H1 (cell line): ENCODE measurements around the gene RELCH. TPM values are rescaled to one million over a fixed set of nuclear protein-coding genes. Genes with fewer than 3 reads are reported as not detected.

Source experiments
- CTCF ChIA-PET: fragments of 300-600 bp; sonication (Branson Sonifier 250); formaldehyde crosslinking; loops from one replicate; lab custom pipeline; 2021; ENCODE audit not compliant: partially characterized antibody; lab: Charles Lee
- POLR2A ChIA-PET: fragments of 300-600 bp; sonication (Branson Sonifier 250); formaldehyde crosslinking; loops from one replicate; lab custom pipeline; 2021; ENCODE audit warnings: inconsistent platforms; ENCODE audit not compliant: partially characterized antibody; lab: Charles Lee
- DNase-seq, 2 experiments: peaks; one replicate each; pipeline versions ENCODE4 v3.0.0 to v3.0.0-alpha.2; 2010 to 2022; ENCODE audit warnings: low spot score in 2 of 2, low read depth in 1 of 2, mixed read lengths in 1 of 2
- FAIRE-seq: peaks from 2 replicates; lab custom pipeline; 2011; peaks lifted over from hg19 to GRCh38; lab: Jason Lieb, UNC
- H2AFZ ChIP-seq: 2 replicates; pipeline ENCODE4 v1.8.1; 2012; ENCODE audit warnings: low read length, inconsistent platforms
- H2AK5ac ChIP-seq: 2 replicates; pipeline ENCODE4 v1.6.1; 2013; ENCODE audit warnings: low read depth, low read length
- H2BK120ac ChIP-seq: replicated peaks from 2 replicates; pipeline ENCODE3; 2013; ENCODE audit warnings: low read depth, low read length, inconsistent platforms
- H2BK12ac ChIP-seq: 2 replicates; pipeline ENCODE4 v1.6.1; 2013; ENCODE audit warnings: low read depth, low read length
- H2BK15ac ChIP-seq: 2 replicates; pipeline ENCODE4 v1.6.1; 2013; ENCODE audit warnings: low read length
- H2BK20ac ChIP-seq: 2 replicates; pipeline ENCODE4 v1.6.1; 2013; ENCODE audit warnings: low read length
- H2BK5ac ChIP-seq: 2 replicates; pipeline ENCODE4 v1.6.1; 2013; ENCODE audit warnings: low read depth, low read length
- H3K14ac ChIP-seq: 2 replicates; pipeline ENCODE4 v1.6.1; 2013; ENCODE audit warnings: inconsistent platforms; ENCODE audit not compliant: insufficient read length
- H3K18ac ChIP-seq: 2 replicates; pipeline ENCODE4 v1.6.1; 2013; ENCODE audit warnings: low read length; ENCODE audit errors: extremely low read depth
- H3K23ac ChIP-seq: 2 replicates; pipeline ENCODE4 v1.6.1; 2013; ENCODE audit warnings: inconsistent platforms; ENCODE audit not compliant: insufficient read length
- H3K23me2 ChIP-seq: 2 replicates; pipeline ENCODE4 v1.6.1; 2013; ENCODE audit warnings: low read depth, low read length
- H3K27ac ChIP-seq: 2 replicates; pipeline ENCODE4 v1.6.1; 2011; ENCODE audit warnings: low read depth, low read length, inconsistent platforms
- H3K27me3 ChIP-seq, 4 experiments: replicated peaks in 1 of 4; 1 replicate in 1 of 4; 2 replicates in 3 of 4; pipeline versions ENCODE4 v1.6.1 to v1.8.1; 2011 to 2013; ENCODE audit warnings: low read length in 3 of 4, mild to moderate bottlenecking in 3 of 4, inconsistent platforms in 2 of 4, mixed read lengths in 2 of 4, moderate library complexity in 1 of 4; ENCODE audit not compliant: control insufficient read depth in 3 of 4, insufficient read depth in 3 of 4; ENCODE audit errors: extremely low read depth in 1 of 4
- H3K36me3 ChIP-seq, 4 experiments: 2 replicates each; pipeline versions ENCODE4 v1.6.1 to v1.8.1; 2011 to 2013; ENCODE audit warnings: mild to moderate bottlenecking in 4 of 4, low read length in 3 of 4, moderate library complexity in 2 of 4, control low read depth in 1 of 4, inconsistent platforms in 1 of 4; ENCODE audit not compliant: insufficient read depth in 4 of 4, control insufficient read depth in 2 of 4
- H3K4ac ChIP-seq: replicated peaks from 2 replicates; pipeline ENCODE3; 2013; ENCODE audit warnings: low read length, low read depth, mixed read lengths, inconsistent platforms; ENCODE audit not compliant: insufficient read length
- H3K4me1 ChIP-seq, 4 experiments: replicated peaks in 1 of 4; 1 replicate in 1 of 4; 2 replicates in 3 of 4; pipeline versions ENCODE4 v1.6.1 to v1.8.1; 2011 to 2013; ENCODE audit warnings: low read length in 3 of 4, inconsistent platforms in 2 of 4, mixed read lengths in 1 of 4; ENCODE audit not compliant: insufficient read depth in 4 of 4, control insufficient read depth in 3 of 4
- H3K4me2 ChIP-seq, 2 experiments: 2 replicates each; pipeline versions ENCODE4 v1.6.1 to v1.8.1; 2011 to 2013; ENCODE audit warnings: low read depth in 2 of 2, low read length in 2 of 2, control low read depth in 1 of 2, inconsistent platforms in 1 of 2, mild to moderate bottlenecking in 1 of 2; ENCODE audit not compliant: insufficient read depth in 1 of 2
- H3K4me3 ChIP-seq, 4 experiments: fragments of 200-600, 300-600 bp in 1 of 4; sonication (generic), shearing (Covaris generic), sonication (Bioruptor Twin) in 1 of 4; 2 replicates each; pipeline versions ENCODE4 v1.5.1 to v1.8.1; 2011 to 2016; ENCODE audit warnings: low read length in 4 of 4, low read depth in 3 of 4, control low read depth in 2 of 4, inconsistent platforms in 2 of 4, mild to moderate bottlenecking in 2 of 4, mixed read lengths in 1 of 4, moderate library complexity in 1 of 4; ENCODE audit not compliant: insufficient read depth in 2 of 4; ENCODE audit errors: extremely low read depth in 1 of 4
- H3K56ac ChIP-seq: replicated peaks from 2 replicates; pipeline ENCODE3; 2013; ENCODE audit warnings: low read depth, mild to moderate bottlenecking, mixed read lengths, low read length, inconsistent platforms; ENCODE audit not compliant: insufficient read length
- H3K79me1 ChIP-seq: 2 replicates; pipeline ENCODE4 v1.6.1; 2013; ENCODE audit warnings: low read depth, low read length, control low read depth
- H3K79me2 ChIP-seq, 2 experiments: 2 replicates each; pipeline versions ENCODE4 v1.6.1 to v1.8.1; 2012 to 2013; ENCODE audit warnings: low read length in 2 of 2, mild to moderate bottlenecking in 2 of 2, inconsistent platforms in 1 of 2; ENCODE audit not compliant: insufficient read depth in 2 of 2, control insufficient read depth in 1 of 2
- H3K9ac ChIP-seq, 4 experiments: replicated peaks in 1 of 4; 1 replicate in 1 of 4; 2 replicates in 3 of 4; pipeline versions ENCODE4 v1.6.1 to v1.8.1; 2011 to 2013; ENCODE audit warnings: low read depth in 3 of 4, low read length in 3 of 4, control low read depth in 2 of 4, mild to moderate bottlenecking in 2 of 4, moderate library complexity in 2 of 4, inconsistent platforms in 1 of 4; ENCODE audit errors: extremely low read depth in 1 of 4
- H3K9me3 ChIP-seq, 2 experiments: 2 replicates each; pipeline versions ENCODE4 v1.6.1 to v1.8.1; 2012 to 2013; ENCODE audit warnings: mild to moderate bottlenecking in 2 of 2, moderate library complexity in 2 of 2, control low read depth in 1 of 2, inconsistent platforms in 1 of 2, low read depth in 1 of 2, low read length in 1 of 2, mixed read lengths in 1 of 2; ENCODE audit not compliant: insufficient read depth in 2 of 2
- H4K20me1 ChIP-seq, 2 experiments: replicated peaks in 1 of 2; 2 replicates each; pipeline versions ENCODE3 to v1.8.1; 2011 to 2013; ENCODE audit warnings: inconsistent platforms in 2 of 2, low read length in 2 of 2, mild to moderate bottlenecking in 1 of 2; ENCODE audit not compliant: insufficient read depth in 2 of 2, control insufficient read depth in 1 of 2
- H4K5ac ChIP-seq: 2 replicates; pipeline ENCODE4 v1.6.1; 2013; ENCODE audit warnings: low read length, low read depth, mixed read lengths, inconsistent platforms; ENCODE audit not compliant: insufficient read length
- H4K8ac ChIP-seq: 2 replicates; pipeline ENCODE4 v1.8.0; 2013; ENCODE audit warnings: mild to moderate bottlenecking, moderate library complexity, low read length, inconsistent platforms; ENCODE audit not compliant: insufficient read depth; ENCODE audit errors: extremely low read depth
- H4K91ac ChIP-seq: replicated peaks from 2 replicates; pipeline ENCODE3; 2013; ENCODE audit warnings: low read length, mixed read lengths, inconsistent platforms; ENCODE audit not compliant: insufficient read length
- BACH1 ChIP-seq: IDR thresholded peaks from 2 replicates; pipeline ENCODE4 v1.6.1; 2012; ENCODE audit warnings: low read length, improper control_type of control experiment
- BCL11A ChIP-seq, 2 experiments: IDR thresholded peaks; one replicate each; pipeline ENCODE4 v1.6.1; 2011; ENCODE audit warnings: low read depth in 2 of 2, low read length in 2 of 2, mild to moderate bottlenecking in 2 of 2
- CBX5 ChIP-seq: fragments of 300-800, 300-1000 bp; sonication (generic); IDR thresholded peaks from 2 replicates; pipeline ENCODE4 v1.7.1; 2016; ENCODE audit warnings: antibody characterized with exemption, low read length, low read depth
- EZH2 ChIP-seq: fragments of 200-600 bp; sonication (generic); IDR thresholded peaks from 2 replicates; pipeline ENCODE4 v1.7.1; 2012; ENCODE audit warnings: low read depth, mild to moderate bottlenecking, moderate library complexity, low read length, inconsistent platforms; ENCODE audit not compliant: severe bottlenecking
- GABPA ChIP-seq: IDR thresholded peaks from 2 replicates; pipeline ENCODE4 v1.6.1; 2011; ENCODE audit warnings: mild to moderate bottlenecking, low read length, moderate library complexity, borderline replicate concordance; ENCODE audit not compliant: insufficient read depth
- KDM4A ChIP-seq: IDR thresholded peaks from one replicate; pipeline ENCODE4 v1.7.1; 2012; ENCODE audit warnings: low read depth, mild to moderate bottlenecking, moderate library complexity, low read length, inconsistent platforms; ENCODE audit not compliant: severe bottlenecking
- MAFK ChIP-seq: IDR thresholded peaks from 2 replicates; pipeline ENCODE4 v1.6.1; 2012; ENCODE audit warnings: low read depth, mild to moderate bottlenecking, improper control_type of control experiment, low read length
- NANOG ChIP-seq: IDR thresholded peaks from 2 replicates; pipeline ENCODE4 v1.6.1; 2011; ENCODE audit warnings: low read length, low read depth, mild to moderate bottlenecking, inconsistent platforms; ENCODE audit not compliant: insufficient read depth, poor library complexity, severe bottlenecking
- POLR2AphosphoS5 ChIP-seq: IDR thresholded peaks from 2 replicates; pipeline ENCODE4 v1.6.1; 2011; ENCODE audit warnings: low read depth, low read length
- POU5F1 ChIP-seq: IDR thresholded peaks from 2 replicates; pipeline ENCODE4 v1.6.1; 2011; ENCODE audit warnings: low read depth, mild to moderate bottlenecking, low read length, moderate library complexity
- RAD21 ChIP-seq, 2 experiments: IDR thresholded peaks in 1 of 2; conservative IDR thresholded peaks in 1 of 2; 2 replicates each; pipeline ENCODE4 v1.6.1; 2011; ENCODE audit warnings: low read depth in 2 of 2, low read length in 2 of 2, improper control_type of control experiment in 1 of 2, inconsistent platforms in 1 of 2, mild to moderate bottlenecking in 1 of 2, moderate library complexity in 1 of 2
- RFX5 ChIP-seq: IDR thresholded peaks from 2 replicates; pipeline ENCODE4 v1.6.1; 2011; ENCODE audit warnings: low read depth, low read length, improper control_type of control experiment, borderline replicate concordance
- SIX5 ChIP-seq: IDR thresholded peaks from 2 replicates; pipeline ENCODE4 v1.6.1; 2011; ENCODE audit warnings: mild to moderate bottlenecking, low read depth, low read length
- TAF1 ChIP-seq: IDR thresholded peaks from 2 replicates; pipeline ENCODE4 v1.6.1; 2011; ENCODE audit warnings: mild to moderate bottlenecking, low read depth, low read length
- WGBS, 2 experiments: shearing (Covaris generic) in 1 of 2; methylation state at CpG; one replicate each; pipeline versions ENCODE4 v1.1.6 to v1.1.7; 2013 to 2015; ENCODE audit warnings: low lambda C conversion rate in 2 of 2, mixed read lengths in 2 of 2, inconsistent platforms in 1 of 2, low coverage in 1 of 2, missing lambda C conversion rate in 1 of 2; ENCODE audit not compliant: insufficient replicate concordance in 2 of 2, insufficient coverage in 1 of 2, insufficient read length in 1 of 2; ENCODE audit errors: extremely low coverage in 1 of 2, missing lambda C conversion rate in 1 of 2; 5-methylcytosine and 5-hydroxymethylcytosine counted together
- polyA plus RNA-seq, 7 experiments: library from polyadenylated mRNA; depleted of rRNA in 3 of 7; stranded (reverse) in 5 of 7; unstranded in 2 of 7; fragments of >200 nt in 5 of 7; fragments of 200-250 nt in 2 of 7; gene quantifications; 1 replicate in 5 of 7; 2 replicates in 1 of 7; 4 replicates in 1 of 7; pipeline versions ENCODE4 v1.2.1 to v1.2.3, GENCODE V29; 2011 to 2013; ENCODE audit warnings: missing spikeins in 2 of 7, mixed read lengths in 2 of 7
- total RNA-seq: library from RNA; stranded (reverse); fragmentation: NEBNext Ultra II Directional; extraction: Animal tissue kit (Norgen Biotek cat#: 25700); gene quantifications from 2 replicates; pipeline ENCODE4 v1.2.1, GENCODE V29; 2021

The RELCH gene
- total and polyA plus RNA-seq, 2 of the 8 experiments (the other 6 are each of a cell fraction or from before 2014, with no cell fraction given) = 7.3 to 26.9 TPM

DNA sequence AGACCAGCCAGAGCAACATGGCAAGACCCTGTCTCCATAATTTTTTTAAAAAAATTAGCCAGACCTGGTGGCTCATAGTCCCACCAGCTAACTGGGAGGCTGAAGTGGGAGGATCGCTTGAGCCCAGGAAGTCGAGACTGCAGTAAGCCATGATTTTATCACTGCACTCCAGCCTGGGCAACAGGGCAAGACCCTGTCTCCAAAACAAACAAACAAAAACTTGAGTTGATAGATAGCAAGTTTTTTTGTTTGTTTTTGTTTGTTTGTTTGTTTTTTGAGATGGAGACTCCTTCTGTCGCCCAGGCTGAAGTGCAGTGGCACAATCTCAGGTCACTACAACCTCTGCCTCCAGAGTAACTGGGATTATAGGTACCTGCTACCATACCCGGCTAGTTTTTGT lies 18.8 kb downstream of the RELCH start:
- Histone ChIP-seq H3K4me2 (no peak overlapping the region), H3K79me1 (peaks cover 2% of the 10 kb centered on the region; the same call in 1 of the 2 replicates), H3K9me3 (no peaks in the 10 kb centered on the region), H2BK15ac (no peak overlapping the region), H3K23me2 (no peaks in the 10 kb centered on the region), H2AK5ac (no peak overlapping the region), H3K4me1 (no peaks in the 10 kb centered on the region), H4K5ac (no peak overlapping the region), H4K8ac (no peak overlapping the region), H3K4me3 (no peak overlapping the region), H3K27ac (no peak overlapping the region), H2BK120ac (no peak overlapping the region), H2AFZ (no peak overlapping the region), H4K20me1 (peaks cover 0 to 2% of the 10 kb centered on the region in 2 experiments), H3K27me3 (no peaks in the 10 kb centered on the region), H3K79me2 (peaks cover 0 to 90% of the 10 kb centered on the region in 2 experiments; a peak in 2 of 4 replicates), H2BK5ac (no peak overlapping the region), H3K9ac (no peak overlapping the region), H3K36me3 (no peaks in the 10 kb centered on the region), H3K23ac (no peak overlapping the region), H3K18ac (no peak overlapping the region), H3K56ac (no peak overlapping the region), H3K4ac (no peak overlapping the region), H2BK20ac (no peak overlapping the region), H3K14ac (no peak overlapping the region), H2BK12ac (no peak overlapping the region), H4K91ac (no peak overlapping the region)
- no peak for FAIRE-seq
- ChIA-PET CTCF (interaction anchor here (1.4 kb wide), 1 partner anchor 43 kb away, joined by 7 read pairs; no protein-coding TSS in a partner anchor), POLR2A (interaction anchor here (1.1 kb wide), 1 partner anchor 11 kb away, joined by 3 read pairs; no protein-coding TSS in a partner anchor)
- 92% methylated on average over 4 of the region's 4 CpGs; no CpG with 5 or more reads in 1 of the 2 experiments for WGBS, 2 experiments
- DNase-seq = no peak
- TF ChIP-seq BCL11A (IDR thresholded peaks at IDR 0.05; ENCODE audit: low read depth in 2 of 2, low read length in 2 of 2) (no peak), TAF1 (no peak), MAFK (no peak), KDM4A (no peak), POLR2AphosphoS5 (no peak), BACH1 (no peak), RFX5 (no peak), GABPA (no peak), RAD21 (IDR thresholded peaks at IDR 0.05 in 1 of 2, conservative IDR thresholded peaks at IDR 0.05 in 1 of 2; ENCODE audit: low read depth in 2 of 2, low read length in 2 of 2) (no peak), SIX5 (no peak), CBX5 (no peak), POU5F1 (no peak), NANOG (no peak), EZH2 (no peak)
